PC-3 (cell line): Measurements from ENCODE around the gene CYP17A1.

Source experiments
- CTCF ChIP-seq: fragments of 300-600 bp; sonication (generic); conservative IDR thresholded peaks from 2 replicates; pipeline ENCODE4 v1.5.1; 2017; ENCODE audit warnings: antibody characterized with exemption, low read depth, mild to moderate bottlenecking, low read length
- EZH2 ChIP-seq: fragments of 300-600 bp; sonication (generic); IDR thresholded peaks from one replicate; pipeline ENCODE4 v1.6.1; 2017; ENCODE audit warnings: antibody characterized with exemption, mild to moderate bottlenecking, low read length; ENCODE audit not compliant: unreplicated experiment
- EZH2phosphoT487 ChIP-seq: fragments of 300-600 bp; sonication (generic); IDR thresholded peaks from 2 replicates; pipeline ENCODE4 v1.6.1; 2018; ENCODE audit warnings: mild to moderate bottlenecking, antibody characterized with exemption, low read length, borderline replicate concordance

- no peak for TF ChIP-seq CTCF
- TF ChIP-seq EZH2phosphoT487, result no peak
- no peak for TF ChIP-seq EZH2
Observed at GRCh38 chr10:102795453-102796406, 41.5 kb downstream of the CYP17A1 start.
